Gastroesophageal sphincter (tissue), 3 donors: Measurements from ENCODE around the gene ZDHHC21.

Experiments
- CTCF ChIP-seq, 4 experiments: fragments of 200-600 bp in 2 of 4; fragments of 450-650 bp in 2 of 4; sonication (generic) in 1 of 4; IDR thresholded peaks; one replicate each; pipeline ENCODE4 v1.5.1; 2017 to 2019; ENCODE audit warnings: antibody characterized with exemption in 4 of 4, mild to moderate bottlenecking in 2 of 4, moderate library complexity in 2 of 4
- EP300 ChIP-seq: sonication (generic); formaldehyde crosslinking; IDR thresholded peaks from one replicate; pipeline ENCODE4 v1.6.1; 2017; ENCODE audit warnings: antibody characterized with exemption, mild to moderate bottlenecking
- POLR2A ChIP-seq, 2 donors: fragments of 450-650 bp; IDR thresholded peaks; one replicate each; pipeline ENCODE4 v1.6.1; 2017; ENCODE audit warnings: antibody characterized with exemption in 2 of 2, mild to moderate bottlenecking in 2 of 2, moderate library complexity in 1 of 2
- POLR2AphosphoS5 ChIP-seq: sonication (generic); formaldehyde crosslinking; IDR thresholded peaks from one replicate; pipeline ENCODE4 v1.6.1; 2017; ENCODE audit warnings: antibody characterized with exemption

- no peak for TF ChIP-seq CTCF (IDR thresholded peaks at IDR 0.05)
- no peak for TF ChIP-seq EP300
- TF ChIP-seq POLR2AphosphoS5 = no peak
- TF ChIP-seq POLR2A (IDR thresholded peaks at IDR 0.05) = no peak
Measured at GRCh38 chr9:14692470-14693250, 572 bp downstream of the ZDHHC21 start.
